K562 (cell line): Measurements from ENCODE around the gene TEX261. TPM values are rescaled to one million over a fixed set of nuclear protein-coding genes. Genes with fewer than 3 reads are reported as not detected.

Experiments
- ATAC-seq: fragments of 200-7000 bp; cut with Tn5 transposase; 3 replicates; pipeline ENCODE4 v1.9.1; 2020; ENCODE audit warnings: moderate library complexity
- BruUV-seq: library from RNA; stranded (reverse); fragments of 400-500 nt; replicated peaks from 2 replicates; lab custom pipeline; 2021; lab: Mats Ljungman, UMichigan
- CTCF ChIA-PET: fragments of 300-600 bp; formaldehyde crosslinking; extraction: SDS; loops from one replicate; lab custom pipeline; 2021; ENCODE audit warnings: low intra/inter-chr PET ratio; lab: Yijun Ruan, JAX
- POLR2A ChIA-PET: fragments of 300-600, 350-650 bp; sonication (Branson Sonifier 250); formaldehyde crosslinking; extraction: SDS; loops from one replicate; lab custom pipeline; 2021; ENCODE audit warnings: antibody characterized with exemption, inconsistent platforms; lab: Yijun Ruan, JAX
- DNase-seq, 4 experiments: peaks; one replicate each; pipeline versions ENCODE4 v3.0.0 to v3.0.0-alpha.2; 2011 to 2018; ENCODE audit warnings: low spot score in 3 of 4, mixed read lengths in 3 of 4; ENCODE audit errors: extremely low read depth in 1 of 4
- FAIRE-seq: peaks from 2 replicates; lab custom pipeline; 2011; peaks lifted over from hg19 to GRCh38; lab: Jason Lieb, UNC
- H2AFZ ChIP-seq: 2 replicates; pipeline ENCODE4 v1.6.0; 2011; ENCODE audit warnings: low read depth, low read length, control low read depth, inconsistent platforms
- H3K27ac ChIP-seq: fragments of 200-600 bp; 3 replicates; pipeline ENCODE4 v1.8.0; 2011; ENCODE audit warnings: low read depth, mild to moderate bottlenecking, control low read depth, inconsistent platforms, low read length, moderate library complexity, mixed read lengths; ENCODE audit errors: extremely low read depth
- H3K27me3 ChIP-seq, 2 experiments: fragments of 300-600 bp in 1 of 2; 2 replicates in 1 of 2; 3 replicates in 1 of 2; pipeline versions ENCODE4 v1.6.0 to v1.8.0; 2011; ENCODE audit warnings: inconsistent platforms in 2 of 2, low read length in 2 of 2, mild to moderate bottlenecking in 1 of 2, mixed read lengths in 1 of 2, moderate library complexity in 1 of 2; ENCODE audit not compliant: control insufficient read depth in 2 of 2, insufficient read depth in 2 of 2
- H3K36me3 ChIP-seq: fragments of 300-600 bp; 3 replicates; pipeline ENCODE4 v1.8.0; 2011; ENCODE audit warnings: mild to moderate bottlenecking, low read length, inconsistent platforms; ENCODE audit not compliant: control insufficient read depth, insufficient read depth
- H3K4me1 ChIP-seq, 2 experiments: fragments of 200-600 bp in 1 of 2; replicated peaks in 1 of 2; 2 replicates in 1 of 2; 3 replicates in 1 of 2; pipeline versions ENCODE4 v1.5.1 to v1.8.0; 2011; ENCODE audit warnings: inconsistent platforms in 2 of 2, low read length in 2 of 2, mild to moderate bottlenecking in 1 of 2, mixed read lengths in 1 of 2, moderate library complexity in 1 of 2; ENCODE audit not compliant: control insufficient read depth in 2 of 2, insufficient read depth in 2 of 2
- H3K4me2 ChIP-seq: 2 replicates; pipeline ENCODE4 v1.6.1; 2011; ENCODE audit warnings: low read length, control low read depth, inconsistent platforms, mixed read lengths; ENCODE audit not compliant: insufficient read depth
- H3K4me3 ChIP-seq: fragments of 200-600 bp; sonication (generic), shearing (Covaris generic); 2 replicates; pipeline ENCODE4 v1.5.1; 2016; ENCODE audit warnings: control low read depth, inconsistent platforms
- H3K79me2 ChIP-seq: fragments of 200-600 bp; 3 replicates; pipeline ENCODE4 v1.8.0; 2011; ENCODE audit warnings: low read length, inconsistent platforms; ENCODE audit not compliant: control insufficient read depth, insufficient read depth
- H3K9ac ChIP-seq, 2 experiments: 2 replicates each; pipeline versions ENCODE4 v1.6.0 to v1.6.1; 2011; ENCODE audit warnings: low read depth in 2 of 2, low read length in 2 of 2, control low read depth in 1 of 2, inconsistent platforms in 1 of 2, mild to moderate bottlenecking in 1 of 2, mixed read lengths in 1 of 2; ENCODE audit not compliant: insufficient read depth in 1 of 2
- H3K9me1 ChIP-seq: one replicate; pipeline ENCODE4 v1.6.0; 2011; ENCODE audit warnings: inconsistent platforms, mild to moderate bottlenecking, low read length, moderate library complexity; ENCODE audit not compliant: control insufficient read depth, insufficient read depth
- H3K9me3 ChIP-seq: replicated peaks from 2 replicates; pipeline ENCODE4 v1.5.1; 2011; ENCODE audit warnings: low read depth, low read length, inconsistent platforms; ENCODE audit not compliant: control insufficient read depth, insufficient read depth
- H4K20me1 ChIP-seq: replicated peaks from 2 replicates; pipeline ENCODE4 v1.6.1; 2011; ENCODE audit warnings: low read length, inconsistent platforms, mixed read lengths; ENCODE audit not compliant: control insufficient read depth, insufficient read depth
- FOXM1 ChIP-seq, 2 experiments: fragments of 450-650 bp in 1 of 2; sonication (generic) in 1 of 2; formaldehyde crosslinking in 1 of 2; IDR thresholded peaks; 2 replicates each; pipeline versions ENCODE4 v1.6.1 to v1.9.0; 2017 to 2022; ENCODE audit warnings: low read depth in 2 of 2, mild to moderate bottlenecking in 2 of 2, missing genetic modification reagents in 1 of 2, moderate library complexity in 1 of 2
- MEF2D ChIP-seq: conservative IDR thresholded peaks from 2 replicates; pipeline ENCODE4 v1.6.1; 2016; ENCODE audit warnings: low read depth, missing genetic modification characterization, missing compliant biosample characterization
- PHF8 ChIP-seq: fragments of 200-600 bp; sonication (generic); IDR thresholded peaks from 2 replicates; pipeline ENCODE4 v1.6.1; 2012; ENCODE audit warnings: mixed run types, mild to moderate bottlenecking, inconsistent platforms, low read length, moderate library complexity, borderline replicate concordance
- RAD21 ChIP-seq, 2 experiments: fragments of 250-450 bp in 1 of 2; fragments of 450-650 bp in 1 of 2; sonication (Bioruptor Pico) in 1 of 2; formaldehyde crosslinking in 1 of 2; IDR thresholded peaks in 1 of 2; conservative IDR thresholded peaks in 1 of 2; 2 replicates each; pipeline versions ENCODE4 v1.4.0 to v1.8.0; 2020 to 2022; ENCODE audit warnings: mild to moderate bottlenecking in 2 of 2, moderate library complexity in 1 of 2
- SMARCC2 ChIP-seq: fragments of 450-650 bp; IDR thresholded peaks from 2 replicates; pipeline ENCODE4 v1.6.1; 2017; ENCODE audit warnings: antibody characterized with exemption, moderate library complexity, mild to moderate bottlenecking, low read depth
- WGBS: fragments of 100-300 bp; shearing (Covaris generic); methylation state at CpG from one replicate; pipeline ENCODE4 v1.1.6; 2016; ENCODE audit warnings: low coverage, mixed read lengths; ENCODE audit not compliant: insufficient coverage; ENCODE audit errors: missing lambda C conversion rate; 5-methylcytosine and 5-hydroxymethylcytosine counted together
- in situ Hi-C: fragments of 300-500 bp; cut with MboI; formaldehyde crosslinking; loops from 4 replicates; pipeline ENCODE4 v1.15.0; 2018; ENCODE audit warnings: inconsistent platforms, mixed read lengths
- intact Hi-C: fragments of 100-400 bp; cut with micrococcal nuclease; formaldehyde crosslinking; loops from 2 replicates; pipeline ENCODE4 v1.14.2; 2022
- polyA plus RNA-seq, 8 experiments: library from polyadenylated mRNA; depleted of rRNA in 4 of 8; stranded (reverse) in 5 of 8; unstranded in 3 of 8; fragments of >200 nt; fragmentation: Nextera tagmentation in 2 of 8; fragmentation: Illumina TruSeq in 1 of 8; extraction: Ambion mirVana in 2 of 8; extraction: Trizol in 1 of 8; gene quantifications; 2 replicates each; pipeline versions ENCODE4 v1.2.1 to v1.2.3, GENCODE V29; 2011 to 2014; ENCODE audit warnings: inconsistent platforms in 1 of 8, missing spikeins in 1 of 8
- total RNA-seq, 7 experiments: library from RNA; depleted of rRNA in 6 of 7; stranded (reverse); fragments of >200 nt in 6 of 7; fragmentation: Illumina TruSeq in 2 of 7; extraction: Trizol in 2 of 7; gene quantifications; 2 replicates each; pipeline versions ENCODE4 v1.2.1 to v1.2.3, GENCODE V29; 2011 to 2021; ENCODE audit warnings: low replicate concordance in 1 of 7

Gene TEX261
- total and polyA plus RNA-seq, 9 of the 15 experiments (the other 6 are each of a cell fraction or from before 2014, with no cell fraction given): 11.9 to 110 (median 51.9) TPM

DNA sequence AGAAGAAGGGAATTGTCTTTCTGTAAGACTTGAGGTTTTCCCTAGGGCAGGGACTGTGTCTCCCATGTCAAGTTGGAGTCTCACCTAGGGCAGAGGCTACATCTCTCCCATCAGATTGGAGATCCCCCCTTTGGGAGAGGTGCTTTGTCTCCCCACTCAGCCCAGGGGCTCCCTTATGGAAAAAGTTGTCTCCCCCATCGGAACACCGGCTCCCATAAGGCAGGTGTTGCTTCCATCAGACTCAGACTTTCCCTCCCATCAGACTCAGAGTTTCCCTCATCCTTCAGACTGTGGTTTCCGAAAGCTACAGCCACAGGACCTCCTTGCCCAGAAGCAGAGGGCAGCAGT lies 10.5 kb downstream of the TEX261 start (continued):
- TF ChIP-seq MEF2D (tag) (no peak), FOXM1 (IDR thresholded peaks at IDR 0.05; ENCODE audit: low read depth) (no peak), FOXM1 (CRISPR knock-in tag; IDR thresholded peaks at IDR 0.05; ENCODE audit: low read depth) (no peak), SMARCC2 (no peak)

DNA sequence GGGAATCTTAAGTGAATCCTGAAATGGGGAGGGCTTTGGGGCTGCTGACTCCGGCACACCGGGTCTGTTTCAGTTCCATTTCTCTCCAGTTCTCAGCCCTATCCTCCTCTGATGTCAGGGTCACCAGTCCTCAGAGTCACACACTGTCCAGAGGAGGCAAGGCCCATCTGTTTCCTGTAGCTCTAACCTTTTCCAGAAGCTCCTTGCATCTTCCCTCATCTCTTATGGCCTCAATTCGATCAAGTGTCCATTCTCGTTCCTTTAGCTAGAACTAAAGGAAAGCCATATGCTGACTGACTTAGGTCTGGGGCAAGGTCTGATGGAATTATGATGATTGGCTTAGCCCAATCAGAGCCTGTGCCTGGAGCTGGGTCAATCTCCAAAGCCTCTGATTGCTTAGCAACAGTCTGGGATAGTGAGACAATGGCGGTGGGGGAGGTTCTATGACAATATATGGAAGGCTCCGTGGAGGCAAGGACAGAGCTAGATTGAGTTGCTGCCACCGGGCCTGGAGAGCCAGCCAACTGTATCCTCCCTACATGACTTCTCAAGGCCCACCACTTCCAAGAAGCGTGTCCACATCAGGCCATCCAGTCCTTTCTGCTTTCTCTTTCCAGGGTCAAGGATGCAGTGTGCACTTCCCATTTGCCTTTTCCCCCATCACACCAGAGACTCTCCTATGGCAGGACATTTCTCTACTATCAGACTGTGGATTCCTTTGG lies 11.0 kb downstream of the TEX261 start:
- no peak for DNase-seq

More for the DNA sequence above, 11.0 kb downstream of the TEX261 start:
- no TSS peak for BruUV-seq
- H3K36me3 ChIP-seq: peaks cover 33% of the 10 kb centered on the region
- H4K20me1 ChIP-seq: 0 out of 2 replicates have a peak, but pooled peaks cover 3% of the 10 kb centered on the region
- no peak overlapping the region for H3K27ac ChIP-seq
- H3K4me3 ChIP-seq: no peak overlapping the region
- H3K9me3 ChIP-seq: no peaks in the 10 kb centered on the region; the same call in 1 of the 2 replicates
- no peaks in the 10 kb centered on the region for H3K9me1 ChIP-seq
- H3K79me2 ChIP-seq: no peaks in the 10 kb centered on the region
- H3K9ac ChIP-seq: no peak overlapping the region
- in situ Hi-C loops (no loop called here), intact Hi-C loops (no loop called here)
- H3K4me2 ChIP-seq: no peak overlapping the region
- no peaks in the 10 kb centered on the region for H3K27me3 ChIP-seq
- ChIA-PET POLR2A (interaction anchor here (0.6 kb wide), 1 partner anchor 98 kb away, joined by 3 read pairs; no protein-coding TSS in a partner anchor), CTCF (no interaction called here)
- no peak overlapping the region for H2AFZ ChIP-seq
- 52% methylated on average over 8 of the region's 8 CpGs for WGBS
- H3K4me1 ChIP-seq: peaks cover 0 to 6% of the 10 kb centered on the region in 2 experiments; a peak in 2 of 5 replicates
- no peak for FAIRE-seq
- no peak for ATAC-seq
- TF ChIP-seq RAD21 (CRISPR knock-in tag; conservative IDR thresholded peaks at IDR 0.05 in 1 of 2, IDR thresholded peaks at IDR 0.05 in 1 of 2) (no peak), PHF8 (0 out of 2 replicates have a peak, but pooled peaks have one; percentile 6)
